ENCODE results near the gene HOXA3. TPM values are rescaled to one million over a fixed set of nuclear protein-coding genes. Genes with fewer than 3 reads are reported as not detected.
A peak's percentile ranks its signal among the peaks of the same experiment; 100 is the strongest.

Gene HOXA3
- total and polyA plus RNA-seq, 2 of the 13 experiments (the other 11 are each of a cell fraction or from before 2014, with no cell fraction given): 2.9 to 4.6 TPM

- TF ChIP-seq ARHGAP35 (CRISPR knock-in tag; IDR thresholded peaks at IDR 0.05; ENCODE audit: borderline replicate concordance): no peak
- no peak for TF ChIP-seq NONO (IDR thresholded peaks at IDR 0.05)
- TF ChIP-seq NONO (CRISPR knock-in tag; conservative IDR thresholded peaks at IDR 0.05): 0 out of 2 replicates have a peak, but pooled peaks have one; percentile 44
- peak; percentile 67 for TF ChIP-seq DMAP1 (CRISPR knock-in tag; IDR thresholded peaks at IDR 0.05)
- TF ChIP-seq CHD4 (IDR thresholded peaks at IDR 0.05; ENCODE audit: borderline replicate concordance, low read length): no peak
- no peak for TF ChIP-seq NFYC (CRISPR knock-in tag; IDR thresholded peaks at IDR 0.05)
- no peak for TF ChIP-seq ZNF678 (CRISPR knock-in tag; IDR thresholded peaks at IDR 0.05)
- 0 out of 2 replicates have a peak, but pooled peaks have one; percentile 27 for TF ChIP-seq ZKSCAN1 (IDR thresholded peaks at IDR 0.05; ENCODE audit: low read length)
- TF ChIP-seq ISL2 (CRISPR knock-in tag; IDR thresholded peaks at IDR 0.05): peak; percentile 54; the same call in 1 of the 2 replicates
- no peak; the same call in 1 of the 2 replicates for TF ChIP-seq ZNF839 (CRISPR knock-in tag; IDR thresholded peaks at IDR 0.05; ENCODE audit: borderline replicate concordance)
- TF ChIP-seq GTF2F1 (IDR thresholded peaks at IDR 0.05; ENCODE audit: low read length): no peak
- peak; percentile 87 for TF ChIP-seq ZNF503 (CRISPR knock-in tag; IDR thresholded peaks at IDR 0.05)
- no peak for TF ChIP-seq ZNF572 (CRISPR knock-in tag; IDR thresholded peaks at IDR 0.05)
- 0 out of 4 replicates have a peak, but pooled peaks of 1 of the 2 experiments have one; percentile 13 for TF ChIP-seq NR2F1 (CRISPR knock-in tag; IDR thresholded peaks at IDR 0.05)
- peak; percentile 19; the same call in 1 of the 2 replicates for TF ChIP-seq ZBTB34 (CRISPR knock-in tag; IDR thresholded peaks at IDR 0.05)
- TF ChIP-seq POLR2AphosphoS5 (IDR thresholded peaks at IDR 0.05; ENCODE audit: low read depth, low read length): peak; percentile 93
- 0 out of 2 replicates have a peak, but pooled peaks have one; percentile 49 for TF ChIP-seq ZSCAN5A (CRISPR knock-in tag; IDR thresholded peaks at IDR 0.05; ENCODE audit: borderline replicate concordance)
- peak; percentile 73 for TF ChIP-seq CREM (IDR thresholded peaks at IDR 0.05)
- no peak for TF ChIP-seq CREM (CRISPR knock-in tag; IDR thresholded peaks at IDR 0.05)
- no peak for TF ChIP-seq FIP1L1 (IDR thresholded peaks at IDR 0.05; ENCODE audit: borderline replicate concordance, insufficient read depth, low read depth, low read length)
- TF ChIP-seq ZSCAN25 (CRISPR knock-in tag; IDR thresholded peaks at IDR 0.05): peak; percentile 63; the same call in 1 of the 2 replicates
- no peak for TF ChIP-seq HNRNPH1 (optimal IDR thresholded peaks at IDR 0.05; ENCODE audit: low read depth, low read length)
- TF ChIP-seq ZNF335 (CRISPR knock-in tag; IDR thresholded peaks at IDR 0.05): peak; percentile 60; the same call in 1 of the 2 replicates
- peak; percentile 42 for TF ChIP-seq HDAC2 (CRISPR knock-in tag; IDR thresholded peaks at IDR 0.05)
- no peak for TF ChIP-seq ZFP1 (CRISPR knock-in tag; IDR thresholded peaks at IDR 0.05)
- peak; percentile 87 for TF ChIP-seq ZFX (CRISPR knock-in tag; IDR thresholded peaks at IDR 0.05; ENCODE audit: low read depth)
- TF ChIP-seq GATAD2A (CRISPR knock-in tag; IDR thresholded peaks at IDR 0.05): peak; percentile 67
- TF ChIP-seq SRSF9 (IDR thresholded peaks at IDR 0.05; ENCODE audit: borderline replicate concordance, insufficient read depth, low read depth, low read length, poor library complexity, severe bottlenecking): no peak
These were observed 30.1 kb downstream of the HOXA3 start (continued) for GRCh38 chr7:27122077-27122910.

All from HepG2 (cell line).